BLaER1 treated with 17β-estradiol and CSF1 and Interleukin-3, amounts not matched to agents 10 nM and 100 nM (cell line): ENCODE measurements around the gene GRM7.

Source experiments
- H3K27ac ChIP-seq, 11 experiments: shearing (Covaris generic); formaldehyde crosslinking; 2 replicates each; pipeline ENCODE4 v1.8.1; 2022
- H3K27me3 ChIP-seq, 11 experiments: shearing (Covaris generic); formaldehyde crosslinking; 2 replicates each; pipeline ENCODE4 v1.8.1; 2022
- H3K36me3 ChIP-seq, 11 experiments: shearing (Covaris generic); formaldehyde crosslinking; 2 replicates each; pipeline ENCODE4 v1.8.1; 2022
- H3K4me1 ChIP-seq, 10 experiments: shearing (Covaris generic); formaldehyde crosslinking; 2 replicates each; pipeline ENCODE4 v1.8.1; 2022
- H3K4me2 ChIP-seq, 11 experiments: shearing (Covaris generic); formaldehyde crosslinking; 2 replicates each; pipeline ENCODE4 v1.8.1; 2022
- H3K4me3 ChIP-seq, 10 experiments: shearing (Covaris generic); formaldehyde crosslinking; 2 replicates each; pipeline ENCODE4 v1.8.1; 2022
- H3K9ac ChIP-seq, 11 experiments: shearing (Covaris generic); formaldehyde crosslinking; 2 replicates each; pipeline ENCODE4 v1.8.1; 2022
- H3K9me3 ChIP-seq, 11 experiments: shearing (Covaris generic); formaldehyde crosslinking; replicated peaks in 1 of 11; 2 replicates each; pipeline ENCODE4 v1.8.1; 2022
- H4K20me1 ChIP-seq, 11 experiments: shearing (Covaris generic); formaldehyde crosslinking; 2 replicates each; pipeline ENCODE4 v1.8.1; 2022
- Cebpa-rat ChIP-seq, 11 experiments: shearing (Covaris generic); IDR thresholded peaks; 2 replicates each; pipeline ENCODE4 v1.8.1; 2022

GRM7 gene

DNA sequence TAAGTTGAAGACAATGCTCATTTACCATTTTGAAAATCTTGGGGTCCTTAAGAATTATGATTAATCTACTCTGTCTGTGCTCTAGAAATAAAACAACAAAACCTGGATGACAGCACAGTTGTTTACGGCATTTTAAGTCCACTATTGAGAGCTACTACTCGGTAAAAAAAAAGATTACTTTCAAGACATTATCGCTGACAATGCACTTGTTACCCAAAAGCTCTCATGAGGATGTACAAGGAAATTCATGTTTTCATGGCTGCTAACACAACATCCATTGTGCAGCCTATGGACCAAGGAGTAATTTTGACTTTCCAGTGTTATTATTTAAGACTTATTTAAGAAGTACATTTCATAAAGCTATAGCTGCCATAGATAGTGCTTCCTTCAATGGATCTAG, 221.3 kb downstream of the GRM7 start:
- H3K9me3 ChIP-seq, result 0 out of 22 replicates have a peak, but pooled peaks cover 0 to under 1% (median 0%) of the 10 kb centered on the region in 11 experiments
- no peaks in the 10 kb centered on the region for H4K20me1 ChIP-seq
- H3K9ac ChIP-seq, result no peak overlapping the region
- H3K27me3 ChIP-seq, result no peaks in the 10 kb centered on the region
- no peaks in the 10 kb centered on the region for H3K36me3 ChIP-seq
- no peaks in the 10 kb centered on the region for H3K4me1 ChIP-seq
- H3K4me2 ChIP-seq, result no peak overlapping the region
- TF ChIP-seq Cebpa-rat (IDR thresholded peaks at IDR 0.05), result no peak
- no peak overlapping the region for H3K27ac ChIP-seq
- no peak overlapping the region for H3K4me3 ChIP-seq

DNA sequence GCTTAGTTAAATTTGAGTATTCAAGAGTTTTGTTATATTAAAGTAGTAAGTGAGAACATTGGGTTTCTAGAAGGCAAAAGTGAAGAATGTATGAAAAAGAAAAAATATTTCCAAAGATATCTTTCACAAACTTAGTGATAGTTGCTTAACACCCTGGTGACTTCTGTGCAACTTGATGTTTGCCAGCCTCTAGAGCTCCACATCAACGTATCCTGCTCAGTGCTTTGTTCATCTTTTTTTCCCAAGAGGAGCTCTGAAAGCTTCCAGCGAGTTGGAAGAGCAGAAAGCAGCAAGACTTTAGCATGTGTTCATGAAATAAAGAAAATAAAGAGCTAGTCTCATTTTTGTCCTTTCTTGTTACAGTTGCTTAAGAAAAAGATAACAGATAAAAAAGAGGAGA, 225.5 kb downstream of the GRM7 start:
- H3K9me3 ChIP-seq, result no peaks in the 10 kb centered on the region
- H4K20me1 ChIP-seq, result no peaks in the 10 kb centered on the region
- H3K4me1 ChIP-seq, result no peaks in the 10 kb centered on the region
- H3K27ac ChIP-seq, result no peak overlapping the region
- H3K36me3 ChIP-seq, result no peaks in the 10 kb centered on the region
- TF ChIP-seq Cebpa-rat (IDR thresholded peaks at IDR 0.05), result no peak
- H3K9ac ChIP-seq, result no peak overlapping the region
- H3K4me2 ChIP-seq, result no peak overlapping the region
- no peak overlapping the region for H3K4me3 ChIP-seq
- H3K27me3 ChIP-seq, result no peaks in the 10 kb centered on the region

DNA sequence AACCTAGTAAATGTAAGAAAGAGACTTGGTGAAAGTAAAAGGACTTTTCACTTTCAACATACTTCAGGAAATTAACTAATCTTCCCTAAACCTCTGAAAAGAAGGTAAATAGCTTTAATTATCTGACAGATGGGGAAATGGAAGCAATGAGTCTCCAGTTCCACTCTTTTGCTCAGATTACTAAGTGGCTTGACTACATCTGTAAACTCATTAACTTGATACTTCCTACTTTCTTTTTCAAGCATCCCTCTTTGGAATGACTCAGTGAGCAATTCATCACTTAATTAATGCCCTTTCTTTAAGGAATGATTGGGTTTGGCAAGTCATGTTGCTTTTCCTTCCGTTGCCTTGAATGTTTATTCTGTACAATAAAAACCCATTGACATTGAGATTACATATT, 234.2 kb downstream of the GRM7 start:
- Histone ChIP-seq H4K20me1 (no peaks in the 10 kb centered on the region), H3K36me3 (no peaks in the 10 kb centered on the region), H3K9me3 (0 out of 22 replicates have a peak, but pooled peaks cover 0 to 6% (median 0%) of the 10 kb centered on the region in 11 experiments), H3K27me3 (no peaks in the 10 kb centered on the region), H3K4me2 (no peak overlapping the region), H3K27ac (no peak overlapping the region), H3K4me1 (no peaks in the 10 kb centered on the region), H3K4me3 (no peak overlapping the region), H3K9ac (no peak overlapping the region)
- TF ChIP-seq Cebpa-rat (IDR thresholded peaks at IDR 0.05), result no peak

DNA sequence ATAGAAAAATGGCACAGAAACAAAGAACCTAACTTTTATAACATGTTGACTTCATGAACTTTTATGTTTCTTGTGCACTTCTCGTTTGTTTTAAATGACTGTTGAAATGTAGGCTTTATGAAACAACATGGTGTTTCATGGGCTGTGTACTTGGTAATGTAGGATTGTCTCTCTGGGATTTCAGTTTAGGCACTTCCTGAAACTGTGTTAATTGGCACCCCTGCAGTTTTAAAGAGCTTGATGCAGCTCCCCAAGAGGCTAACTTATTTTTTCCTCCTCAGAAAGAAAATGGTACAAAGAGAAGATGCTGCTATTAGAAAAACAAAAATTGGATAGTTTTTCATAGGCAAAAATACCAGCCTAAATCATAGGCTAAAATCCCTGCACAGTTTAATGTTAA, 239.2 kb downstream of the GRM7 start:
- no peak for TF ChIP-seq Cebpa-rat (IDR thresholded peaks at IDR 0.05)
- no peak overlapping the region for H3K27ac ChIP-seq
- 0 out of 22 replicates have a peak, but pooled peaks cover 0 to 6% (median 0%) of the 10 kb centered on the region in 11 experiments for H3K9me3 ChIP-seq
- H3K27me3 ChIP-seq, result no peaks in the 10 kb centered on the region
- H3K36me3 ChIP-seq, result no peaks in the 10 kb centered on the region
- no peaks in the 10 kb centered on the region for H4K20me1 ChIP-seq
- no peaks in the 10 kb centered on the region for H3K4me1 ChIP-seq
- H3K9ac ChIP-seq, result no peak overlapping the region
- H3K4me3 ChIP-seq, result no peak overlapping the region
- H3K4me2 ChIP-seq, result no peak overlapping the region

DNA sequence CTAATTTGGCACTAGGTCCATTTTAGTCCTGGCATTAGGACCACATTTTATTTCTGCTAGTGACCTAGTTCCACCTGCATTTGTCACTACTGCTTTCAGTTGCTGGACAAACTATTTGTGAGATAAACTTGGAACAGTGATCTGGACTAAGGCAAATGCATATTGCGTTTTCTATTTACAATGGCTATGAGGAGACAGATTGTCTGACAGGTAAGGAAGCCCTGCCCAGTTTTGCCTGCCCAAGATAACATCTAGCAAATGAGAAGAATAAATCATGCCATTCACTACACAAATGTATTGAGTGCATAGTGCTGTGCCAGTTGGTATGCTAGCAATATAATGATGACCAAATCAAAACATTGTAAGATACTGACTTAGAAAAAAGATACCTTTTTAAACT, 245.7 kb downstream of the GRM7 start:
- Histone ChIP-seq H3K27ac (no peak overlapping the region), H3K4me3 (no peak overlapping the region), H3K9me3 (no peaks in the 10 kb centered on the region), H3K9ac (no peak overlapping the region), H3K4me1 (no peaks in the 10 kb centered on the region), H3K36me3 (no peaks in the 10 kb centered on the region), H4K20me1 (no peaks in the 10 kb centered on the region), H3K27me3 (no peaks in the 10 kb centered on the region), H3K4me2 (no peak overlapping the region)
- TF ChIP-seq Cebpa-rat (IDR thresholded peaks at IDR 0.05), result no peak

DNA sequence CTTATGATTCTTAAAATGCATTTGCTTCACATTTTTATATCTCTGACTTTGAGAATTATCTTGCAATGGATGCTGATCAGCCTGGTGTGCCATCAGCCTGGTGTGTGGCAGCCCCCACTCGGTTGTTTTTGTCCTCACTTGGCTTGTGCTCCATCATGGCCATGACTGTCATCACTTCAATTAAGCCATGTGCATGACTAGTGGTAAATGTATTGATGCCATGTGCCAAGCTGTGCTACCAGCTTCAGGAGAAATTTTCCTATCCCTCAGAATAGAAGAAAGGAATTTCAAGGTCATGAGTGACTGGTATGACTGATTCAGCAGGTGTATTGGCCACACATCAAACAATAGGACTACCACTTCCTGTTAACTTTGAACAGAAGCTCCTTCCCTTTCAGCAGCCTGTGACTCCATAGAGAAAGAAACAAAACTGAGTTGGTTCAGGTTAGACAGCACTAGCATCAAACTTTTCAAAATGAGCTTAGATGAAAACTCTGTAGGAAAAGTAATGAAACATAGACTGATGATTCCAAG, 251.7 kb downstream of the GRM7 start:
- Histone ChIP-seq H4K20me1 (no peaks in the 10 kb centered on the region), H3K36me3 (no peaks in the 10 kb centered on the region), H3K9me3 (no peaks in the 10 kb centered on the region), H3K4me3 (no peak overlapping the region), H3K4me2 (no peak overlapping the region), H3K9ac (no peak overlapping the region), H3K27me3 (no peaks in the 10 kb centered on the region), H3K4me1 (no peaks in the 10 kb centered on the region), H3K27ac (no peak overlapping the region)
- TF ChIP-seq Cebpa-rat (IDR thresholded peaks at IDR 0.05), result no peak

GRCh38 chr3:7144697-7145308, 283.9 kb downstream of the GRM7 start:
- Histone ChIP-seq H4K20me1 (no peaks in the 10 kb centered on the region), H3K36me3 (no peaks in the 10 kb centered on the region), H3K9me3 (no peaks in the 10 kb centered on the region), H3K4me3 (no peak overlapping the region), H3K4me2 (no peak overlapping the region), H3K9ac (no peak overlapping the region), H3K27me3 (no peaks in the 10 kb centered on the region), H3K27ac (no peak overlapping the region), H3K4me1 (no peaks in the 10 kb centered on the region)
- TF ChIP-seq Cebpa-rat (IDR thresholded peaks at IDR 0.05), result no peak

GRCh38 chr3:7146529-7146928, 285.6 kb downstream of the GRM7 start:
- TF ChIP-seq Cebpa-rat (IDR thresholded peaks at IDR 0.05), result no peak
- Histone ChIP-seq H3K36me3 (no peaks in the 10 kb centered on the region), H4K20me1 (no peaks in the 10 kb centered on the region), H3K9ac (no peak overlapping the region), H3K4me3 (no peak overlapping the region), H3K4me1 (no peaks in the 10 kb centered on the region), H3K9me3 (no peaks in the 10 kb centered on the region), H3K27me3 (no peaks in the 10 kb centered on the region), H3K4me2 (no peak overlapping the region), H3K27ac (no peak overlapping the region)

DNA sequence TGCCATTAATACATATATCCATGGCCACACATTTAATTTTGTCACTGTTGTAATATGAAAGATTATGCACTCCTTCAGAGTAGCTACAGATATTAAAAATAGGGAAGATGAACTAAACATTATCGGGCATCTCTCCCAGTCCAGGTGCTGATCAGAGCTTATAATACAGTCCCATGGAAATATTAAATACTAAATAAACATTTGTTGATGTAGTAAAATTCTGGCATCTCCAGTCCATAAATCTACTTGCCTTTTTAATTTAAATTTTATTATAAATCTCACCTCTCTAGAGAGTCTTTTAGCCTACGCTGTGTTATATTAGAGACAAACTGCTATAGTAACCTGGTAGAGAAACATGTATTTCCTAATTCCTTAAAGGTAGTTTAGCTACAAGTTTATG, 297.6 kb downstream of the GRM7 start:
- TF ChIP-seq Cebpa-rat (IDR thresholded peaks at IDR 0.05), result no peak
- H3K9me3 ChIP-seq, result no peaks in the 10 kb centered on the region
- H3K4me3 ChIP-seq, result no peak overlapping the region
- no peaks in the 10 kb centered on the region for H3K27me3 ChIP-seq
- H3K27ac ChIP-seq, result no peak overlapping the region
- no peak overlapping the region for H3K4me2 ChIP-seq
- H3K36me3 ChIP-seq, result no peaks in the 10 kb centered on the region
- no peak overlapping the region for H3K9ac ChIP-seq
- no peaks in the 10 kb centered on the region for H3K4me1 ChIP-seq
- H4K20me1 ChIP-seq, result no peaks in the 10 kb centered on the region

GRCh38 chr3:7160689-7161088, 299.8 kb downstream of the GRM7 start:
- Histone ChIP-seq H3K9me3 (no peaks in the 10 kb centered on the region), H3K27me3 (no peaks in the 10 kb centered on the region), H3K9ac (no peak overlapping the region), H3K4me3 (no peak overlapping the region), H3K27ac (no peak overlapping the region), H3K4me2 (no peak overlapping the region), H3K4me1 (no peaks in the 10 kb centered on the region), H3K36me3 (no peaks in the 10 kb centered on the region), H4K20me1 (no peaks in the 10 kb centered on the region)
- TF ChIP-seq Cebpa-rat (IDR thresholded peaks at IDR 0.05), result no peak
